Body of pancreas (tissue), 4 donors: ENCODE results near the gene SH2B3.

Experiments used
- POLR2A ChIP-seq, 3 donors: fragments of 450-650 bp; IDR thresholded peaks; one replicate each; pipeline ENCODE4 v1.6.1; 2016; ENCODE audit warnings: antibody characterized with exemption in 3 of 3, mild to moderate bottlenecking in 2 of 3
- TF ChIP-seq, protein P1 (sequence below), 7 experiments: fragments of 450-650 bp in 4 of 7; fragments of 200-600 bp in 3 of 7; sonication (generic) in 3 of 7; IDR thresholded peaks; one replicate each; pipeline ENCODE4 v1.5.1; 2016 to 2019; ENCODE audit warnings: antibody characterized with exemption in 7 of 7

DNA sequence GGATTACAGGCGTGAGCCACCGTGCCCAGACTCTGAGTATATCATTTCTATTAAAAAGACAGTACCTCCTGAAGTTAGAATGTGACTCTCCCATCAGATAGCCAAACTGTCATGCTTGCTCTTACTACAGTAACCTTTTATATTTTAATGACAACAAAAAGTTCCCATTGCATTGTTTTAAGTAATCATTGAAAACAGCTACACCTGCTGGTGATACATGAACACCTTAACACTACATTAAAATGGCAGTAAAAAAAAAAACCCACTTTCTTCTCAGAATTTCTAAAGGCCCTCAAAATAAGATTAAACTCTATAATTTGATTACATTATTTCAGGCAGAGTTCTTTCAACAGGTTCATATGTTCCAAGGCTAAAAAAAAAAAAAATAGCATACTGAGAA lies 76.7 kb downstream of the SH2B3 start:
- TF ChIP-seq, protein P1, sequence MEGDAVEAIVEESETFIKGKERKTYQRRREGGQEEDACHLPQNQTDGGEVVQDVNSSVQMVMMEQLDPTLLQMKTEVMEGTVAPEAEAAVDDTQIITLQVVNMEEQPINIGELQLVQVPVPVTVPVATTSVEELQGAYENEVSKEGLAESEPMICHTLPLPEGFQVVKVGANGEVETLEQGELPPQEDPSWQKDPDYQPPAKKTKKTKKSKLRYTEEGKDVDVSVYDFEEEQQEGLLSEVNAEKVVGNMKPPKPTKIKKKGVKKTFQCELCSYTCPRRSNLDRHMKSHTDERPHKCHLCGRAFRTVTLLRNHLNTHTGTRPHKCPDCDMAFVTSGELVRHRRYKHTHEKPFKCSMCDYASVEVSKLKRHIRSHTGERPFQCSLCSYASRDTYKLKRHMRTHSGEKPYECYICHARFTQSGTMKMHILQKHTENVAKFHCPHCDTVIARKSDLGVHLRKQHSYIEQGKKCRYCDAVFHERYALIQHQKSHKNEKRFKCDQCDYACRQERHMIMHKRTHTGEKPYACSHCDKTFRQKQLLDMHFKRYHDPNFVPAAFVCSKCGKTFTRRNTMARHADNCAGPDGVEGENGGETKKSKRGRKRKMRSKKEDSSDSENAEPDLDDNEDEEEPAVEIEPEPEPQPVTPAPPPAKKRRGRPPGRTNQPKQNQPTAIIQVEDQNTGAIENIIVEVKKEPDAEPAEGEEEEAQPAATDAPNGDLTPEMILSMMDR (IDR thresholded peaks at IDR 0.05) = peak in 4 of 7 experiments; percentile 17 to 35 (median 27)
- no peak for TF ChIP-seq POLR2A (IDR thresholded peaks at IDR 0.05)
